ENCODE results near the gene NPC1.
A peak's percentile ranks its signal among the peaks of the same experiment; 100 is the strongest.

The NPC1 gene

GRCh38 chr18:23538870-23539269 is 47.4 kb downstream of the NPC1 start:
- Histone ChIP-seq H3K4me1 (ENCODE audit: control extremely low read depth in 1 of 4, control insufficient read depth in 4 of 4, insufficient read depth in 4 of 4, low read length in 3 of 4) (peaks cover 10 to 42% (median 36%) of the 10 kb centered on the region in 4 experiments), H3K27me3 (replicated peaks in 2 of 5; ENCODE audit: control insufficient read depth in 4 of 5, insufficient read depth in 5 of 5, low read length in 4 of 5) (no peaks in the 10 kb centered on the region), H3K36me3 (ENCODE audit: control insufficient read depth in 4 of 4, insufficient read depth in 4 of 4, low read length in 3 of 4) (peaks cover 23 to 76% (median 53%) of the 10 kb centered on the region in 4 experiments), H3K9me3 (ENCODE audit: control extremely low read depth in 1 of 5, control insufficient read depth in 4 of 5, insufficient read depth in 2 of 5, low read depth in 1 of 5, low read length in 4 of 5) (no peaks in the 10 kb centered on the region), H3K4me3 (ENCODE audit: control insufficient read depth in 1 of 7, extremely low read depth in 1 of 7, insufficient read depth in 4 of 7, low read depth in 2 of 7, low read length in 6 of 7) (no peak overlapping the region), H3K27ac (ENCODE audit: insufficient read depth in 1 of 2, low read depth in 1 of 2, low read length in 2 of 2, poor library complexity in 1 of 2, severe bottlenecking in 2 of 2) (no peak overlapping the region)
- CTCF ChIA-PET, result interaction anchor here (0.9 to 2.1 kb wide), 3 partner anchors 10 to 22 kb away, joined by 3 to 7 read pairs (median 3); no protein-coding TSS in a partner anchor
- 97% methylated on average over 3 of the region's 6 CpGs for WGBS (ENCODE audit: insufficient coverage)
- POLR2A ChIA-PET, result no interaction called here
- DNase-seq, result no peak

DNA sequence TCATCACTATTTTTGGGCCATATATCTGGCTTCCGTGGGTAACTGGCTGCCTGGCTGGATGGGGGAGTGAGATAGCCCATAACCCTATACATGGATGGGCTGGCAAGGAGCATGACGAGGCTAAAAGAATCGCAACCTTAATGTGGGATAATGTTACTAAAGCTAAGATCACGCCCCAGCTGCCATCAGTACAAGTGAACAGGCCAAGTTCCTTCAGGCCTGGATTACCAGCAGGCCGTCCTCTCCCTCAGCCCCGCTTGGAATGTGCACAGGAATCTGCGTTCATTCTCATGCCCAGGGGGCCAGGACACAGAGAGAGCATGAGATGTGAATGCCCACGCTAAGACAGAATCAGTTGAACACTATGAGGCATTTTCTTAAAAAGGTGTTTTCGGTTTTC is 48.3 kb downstream of the NPC1 start:
- Histone ChIP-seq H3K27me3 (replicated peaks in 2 of 5; ENCODE audit: control insufficient read depth in 4 of 5, insufficient read depth in 5 of 5, low read length in 4 of 5) (no peaks in the 10 kb centered on the region), H3K9me3 (ENCODE audit: control extremely low read depth in 1 of 5, control insufficient read depth in 4 of 5, insufficient read depth in 2 of 5, low read depth in 1 of 5, low read length in 4 of 5) (no peaks in the 10 kb centered on the region), H3K27ac (ENCODE audit: insufficient read depth in 1 of 2, low read depth in 1 of 2, low read length in 2 of 2, poor library complexity in 1 of 2, severe bottlenecking in 2 of 2) (no peak overlapping the region), H3K4me3 (ENCODE audit: control insufficient read depth in 1 of 7, extremely low read depth in 1 of 7, insufficient read depth in 4 of 7, low read depth in 2 of 7, low read length in 6 of 7) (no peak overlapping the region), H3K4me1 (ENCODE audit: control extremely low read depth in 1 of 4, control insufficient read depth in 4 of 4, insufficient read depth in 4 of 4, low read length in 3 of 4) (peaks cover 10 to 42% (median 36%) of the 10 kb centered on the region in 4 experiments), H3K36me3 (ENCODE audit: control insufficient read depth in 4 of 4, insufficient read depth in 4 of 4, low read length in 3 of 4) (peaks cover 25 to 77% (median 52%) of the 10 kb centered on the region in 4 experiments)
- DNase-seq, result no peak
- POLR2A ChIA-PET, result no interaction called here
- WGBS (ENCODE audit: insufficient coverage), result 98% methylated on average over 9 of the region's 9 CpGs
- CTCF ChIA-PET, result interaction anchor here (1.6 to 2.1 kb wide), 2 partner anchors 22 to 25 kb away, joined by 3 to 7 read pairs; no protein-coding TSS in a partner anchor

DNA sequence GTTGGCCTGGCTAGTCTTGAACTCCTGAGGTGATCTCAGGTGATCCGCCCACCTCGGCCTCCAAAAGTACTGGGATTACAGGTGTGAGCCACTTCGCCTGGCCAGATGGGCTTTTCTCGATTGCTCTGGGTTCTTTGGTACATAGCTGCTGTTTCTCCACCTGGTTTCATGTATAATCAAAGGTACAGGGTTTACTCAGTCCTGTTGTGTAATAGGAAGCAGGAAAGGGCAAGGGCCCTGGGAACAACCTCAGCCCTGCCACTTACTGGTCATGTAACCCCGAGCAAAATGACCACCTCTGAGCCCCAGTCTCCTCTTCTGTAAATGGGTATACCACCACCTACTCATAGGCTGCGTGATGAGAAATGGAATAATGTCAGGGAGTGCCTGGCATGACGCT is 49.0 kb downstream of the NPC1 start:
- ChIA-PET POLR2A (no interaction called here), CTCF (interaction anchor here (0.8 to 2.1 kb wide), 3 partner anchors 21 to 49 kb away, joined by 3 to 7 read pairs (median 3); partner anchors contain the start of gene NPC1)
- H3K4me1 ChIP-seq (ENCODE audit: control extremely low read depth in 1 of 4, control insufficient read depth in 4 of 4, insufficient read depth in 4 of 4, low read length in 3 of 4), result peaks cover 10 to 36% (median 34%) of the 10 kb centered on the region in 4 experiments
- H3K27ac ChIP-seq (ENCODE audit: insufficient read depth in 1 of 2, low read depth in 1 of 2, low read length in 2 of 2, poor library complexity in 1 of 2, severe bottlenecking in 2 of 2), result no peak overlapping the region
- H3K9me3 ChIP-seq (ENCODE audit: control extremely low read depth in 1 of 5, control insufficient read depth in 4 of 5, insufficient read depth in 2 of 5, low read depth in 1 of 5, low read length in 4 of 5), result no peaks in the 10 kb centered on the region
- no peak for DNase-seq
- WGBS (ENCODE audit: insufficient coverage), result 98% methylated on average over 5 of the region's 7 CpGs
- H3K4me3 ChIP-seq (ENCODE audit: control insufficient read depth in 1 of 7, extremely low read depth in 1 of 7, insufficient read depth in 4 of 7, low read depth in 2 of 7, low read length in 6 of 7), result no peak overlapping the region
- peaks cover 25 to 78% (median 51%) of the 10 kb centered on the region in 4 experiments for H3K36me3 ChIP-seq (ENCODE audit: control insufficient read depth in 4 of 4, insufficient read depth in 4 of 4, low read length in 3 of 4)
- no peaks in the 10 kb centered on the region for H3K27me3 ChIP-seq (replicated peaks in 2 of 5; ENCODE audit: control insufficient read depth in 4 of 5, insufficient read depth in 5 of 5, low read length in 4 of 5)

- DNase-seq, result no peak
- ChIA-PET POLR2A (no interaction called here), CTCF (interaction anchor here (0.6 kb wide), 1 partner anchor 22 kb away, joined by 3 read pairs; no protein-coding TSS in a partner anchor)
- H3K27ac ChIP-seq (ENCODE audit: insufficient read depth in 1 of 2, low read depth in 1 of 2, low read length in 2 of 2, poor library complexity in 1 of 2, severe bottlenecking in 2 of 2), result no peak overlapping the region
- H3K27me3 ChIP-seq (replicated peaks in 2 of 5; ENCODE audit: control insufficient read depth in 4 of 5, insufficient read depth in 5 of 5, low read length in 4 of 5), result no peaks in the 10 kb centered on the region
- 100% methylated on average over 5 of the region's 5 CpGs for WGBS (ENCODE audit: insufficient coverage)
- peaks cover 7 to 25% (median 24%) of the 10 kb centered on the region in 4 experiments for H3K4me1 ChIP-seq (ENCODE audit: control extremely low read depth in 1 of 4, control insufficient read depth in 4 of 4, insufficient read depth in 4 of 4, low read length in 3 of 4)
- H3K4me3 ChIP-seq (ENCODE audit: control insufficient read depth in 1 of 7, extremely low read depth in 1 of 7, insufficient read depth in 4 of 7, low read depth in 2 of 7, low read length in 6 of 7), result no peak overlapping the region
- H3K36me3 ChIP-seq (ENCODE audit: control insufficient read depth in 4 of 4, insufficient read depth in 4 of 4, low read length in 3 of 4), result peaks cover 30 to 87% (median 56%) of the 10 kb centered on the region in 4 experiments
- no peaks in the 10 kb centered on the region for H3K9me3 ChIP-seq (ENCODE audit: control extremely low read depth in 1 of 5, control insufficient read depth in 4 of 5, insufficient read depth in 2 of 5, low read depth in 1 of 5, low read length in 4 of 5)
Measured at GRCh38 chr18:23536204-23536603, 50.1 kb downstream of the NPC1 start.

DNA sequence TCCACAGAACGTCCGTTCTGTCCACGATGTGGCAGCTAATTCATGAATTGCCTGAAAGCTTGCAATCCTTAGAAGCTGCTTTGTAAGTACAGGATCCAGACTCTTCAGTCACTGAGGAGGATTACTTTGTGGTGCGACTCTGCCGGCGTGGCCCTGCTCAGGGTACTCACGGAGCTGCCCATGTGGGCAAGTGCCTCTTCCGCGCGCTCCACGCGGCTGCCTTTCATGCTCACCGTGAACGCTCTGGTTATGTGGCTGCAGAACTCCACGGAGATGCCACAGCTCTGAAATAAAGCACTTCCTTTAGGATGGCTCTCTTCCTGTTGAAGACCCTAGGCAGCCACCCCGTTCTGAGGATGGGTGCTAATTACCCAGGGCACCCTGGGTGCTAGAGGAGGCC is 52.0 kb downstream of the NPC1 start:
- H3K4me3 ChIP-seq (ENCODE audit: control insufficient read depth in 1 of 7, extremely low read depth in 1 of 7, insufficient read depth in 4 of 7, low read depth in 2 of 7, low read length in 6 of 7), result no peak overlapping the region
- H3K36me3 ChIP-seq (ENCODE audit: control insufficient read depth in 4 of 4, insufficient read depth in 4 of 4, low read length in 3 of 4), result peaks cover 39 to 95% (median 70%) of the 10 kb centered on the region in 4 experiments
- CTCF ChIA-PET, result interaction anchor here (0.7 to 2.4 kb wide), 2 partner anchors 8 to 18 kb away, joined by 3 to 10 read pairs; no protein-coding TSS in a partner anchor
- no peaks in the 10 kb centered on the region for H3K9me3 ChIP-seq (ENCODE audit: control extremely low read depth in 1 of 5, control insufficient read depth in 4 of 5, insufficient read depth in 2 of 5, low read depth in 1 of 5, low read length in 4 of 5)
- no peak overlapping the region for H3K27ac ChIP-seq (ENCODE audit: insufficient read depth in 1 of 2, low read depth in 1 of 2, low read length in 2 of 2, poor library complexity in 1 of 2, severe bottlenecking in 2 of 2)
- POLR2A ChIA-PET, result no interaction called here
- H3K27me3 ChIP-seq (replicated peaks in 2 of 5; ENCODE audit: control insufficient read depth in 4 of 5, insufficient read depth in 5 of 5, low read length in 4 of 5), result no peaks in the 10 kb centered on the region
- DNase-seq, result no peak
- peaks cover 0 to 6% (median 5%) of the 10 kb centered on the region in 4 experiments for H3K4me1 ChIP-seq (ENCODE audit: control extremely low read depth in 1 of 4, control insufficient read depth in 4 of 4, insufficient read depth in 4 of 4, low read length in 3 of 4)
- WGBS (ENCODE audit: insufficient coverage), result 96% methylated on average over 14 of the region's 16 CpGs

GRCh38 chr18:23532848-23533247 is 53.5 kb downstream of the NPC1 start:
- 100% methylated on average over 3 of the region's 4 CpGs for WGBS (ENCODE audit: insufficient coverage)
- CTCF ChIA-PET, result no interaction called here
- Histone ChIP-seq H3K27me3 (replicated peaks in 2 of 5; ENCODE audit: control insufficient read depth in 4 of 5, insufficient read depth in 5 of 5, low read length in 4 of 5) (no peaks in the 10 kb centered on the region), H3K27ac (ENCODE audit: insufficient read depth in 1 of 2, low read depth in 1 of 2, low read length in 2 of 2, poor library complexity in 1 of 2, severe bottlenecking in 2 of 2) (no peak overlapping the region), H3K9me3 (ENCODE audit: control extremely low read depth in 1 of 5, control insufficient read depth in 4 of 5, insufficient read depth in 2 of 5, low read depth in 1 of 5, low read length in 4 of 5) (no peaks in the 10 kb centered on the region), H3K4me3 (ENCODE audit: control insufficient read depth in 1 of 7, extremely low read depth in 1 of 7, insufficient read depth in 4 of 7, low read depth in 2 of 7, low read length in 6 of 7) (peak overlapping the region in 1 of 7 experiments; percentile 7), H3K4me1 (ENCODE audit: control extremely low read depth in 1 of 4, control insufficient read depth in 4 of 4, insufficient read depth in 4 of 4, low read length in 3 of 4) (no peaks in the 10 kb centered on the region), H3K36me3 (ENCODE audit: control insufficient read depth in 4 of 4, insufficient read depth in 4 of 4, low read length in 3 of 4) (peaks cover 40 to 95% (median 74%) of the 10 kb centered on the region in 4 experiments)
- no peak for DNase-seq
- POLR2A ChIA-PET, result interaction anchor here (0.5 kb wide), 1 partner anchor 7 kb away, joined by 3 read pairs; no protein-coding TSS in a partner anchor

- H3K27ac ChIP-seq (ENCODE audit: insufficient read depth in 1 of 2, low read depth in 1 of 2, low read length in 2 of 2, poor library complexity in 1 of 2, severe bottlenecking in 2 of 2), result no peak overlapping the region
- peaks cover 35 to 97% (median 73%) of the 10 kb centered on the region in 4 experiments for H3K36me3 ChIP-seq (ENCODE audit: control insufficient read depth in 4 of 4, insufficient read depth in 4 of 4, low read length in 3 of 4)
- no peaks in the 10 kb centered on the region for H3K9me3 ChIP-seq (ENCODE audit: control extremely low read depth in 1 of 5, control insufficient read depth in 4 of 5, insufficient read depth in 2 of 5, low read depth in 1 of 5, low read length in 4 of 5)
- 94% methylated on average over 13 of the region's 13 CpGs for WGBS (ENCODE audit: insufficient coverage)
- ChIA-PET CTCF (interaction anchor here (0.7 to 1.9 kb wide), 5 partner anchors 9 to 164 kb away, joined by 3 to 6 read pairs (median 3); no protein-coding TSS in a partner anchor), POLR2A (interaction anchor here (0.8 kb wide), 1 partner anchor 34 kb away, joined by 3 read pairs; no protein-coding TSS in a partner anchor)
- H3K27me3 ChIP-seq (replicated peaks in 2 of 5; ENCODE audit: control insufficient read depth in 4 of 5, insufficient read depth in 5 of 5, low read length in 4 of 5), result no peaks in the 10 kb centered on the region
- DNase-seq, result no peak
- H3K4me1 ChIP-seq (ENCODE audit: control extremely low read depth in 1 of 4, control insufficient read depth in 4 of 4, insufficient read depth in 4 of 4, low read length in 3 of 4), result no peaks in the 10 kb centered on the region
- no peak overlapping the region for H3K4me3 ChIP-seq (ENCODE audit: control insufficient read depth in 1 of 7, extremely low read depth in 1 of 7, insufficient read depth in 4 of 7, low read depth in 2 of 7, low read length in 6 of 7)
Measured at GRCh38 chr18:23531912-23532311, 54.4 kb downstream of the NPC1 start.

Measured in common myeloid progenitor, CD34-positive (primary cell).